Stimulated activated CD4-positive, alpha-beta T cell treated with anti-CD3 and anti-CD28 coated beads, TNF-alpha, amount 100 ng/mL, for 4 hours (primary cell): ENCODE measurements around the gene CDH23.
A peak's percentile ranks its signal among the peaks of the same experiment; 100 is the strongest.

Source experiments
- DNase-seq, 3 experiments: peaks; one replicate each; pipeline ENCODE4 v3.0.0-alpha.2; 2020; ENCODE audit warnings: low read depth in 3 of 3

CDH23 gene

DNA sequence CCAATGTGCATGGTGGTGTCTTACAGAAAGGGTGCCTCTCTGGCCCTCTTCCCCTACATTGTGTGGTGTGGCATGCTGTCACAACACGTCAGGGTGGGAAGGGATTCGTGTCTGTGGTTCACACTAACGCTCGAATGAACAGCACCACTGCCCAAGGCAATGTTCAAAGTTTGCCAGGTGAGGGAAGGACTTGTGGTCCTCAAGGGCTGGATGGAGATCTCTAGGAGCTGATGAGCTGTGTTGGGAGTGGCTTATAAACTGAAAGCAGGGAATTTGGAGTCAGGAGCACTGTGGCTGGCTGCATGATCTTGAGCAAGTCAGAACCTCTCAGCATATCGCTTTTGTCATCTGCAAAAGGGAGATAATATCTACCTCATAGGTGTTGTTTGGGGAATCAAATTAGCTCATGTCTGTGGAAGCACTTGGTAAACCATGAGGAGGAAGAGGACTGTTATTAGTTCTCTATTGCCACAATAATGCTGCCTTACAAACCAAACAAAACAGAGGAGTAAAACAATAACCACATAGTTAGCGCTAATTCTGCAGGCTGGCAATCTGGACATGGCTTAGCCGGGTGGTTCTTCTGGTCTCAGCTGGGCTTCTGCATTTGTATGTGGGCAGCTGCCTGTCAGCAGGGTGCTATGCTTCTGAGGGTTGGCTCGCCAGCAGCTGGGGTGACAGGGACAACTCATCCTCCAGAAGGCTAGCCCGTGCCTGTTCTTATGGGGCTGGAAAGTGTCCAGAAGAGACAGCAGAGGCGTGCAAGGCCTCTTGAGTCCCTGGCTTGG lies 345.8 kb downstream of the CDH23 start:
- no peak for DNase-seq

DNA sequence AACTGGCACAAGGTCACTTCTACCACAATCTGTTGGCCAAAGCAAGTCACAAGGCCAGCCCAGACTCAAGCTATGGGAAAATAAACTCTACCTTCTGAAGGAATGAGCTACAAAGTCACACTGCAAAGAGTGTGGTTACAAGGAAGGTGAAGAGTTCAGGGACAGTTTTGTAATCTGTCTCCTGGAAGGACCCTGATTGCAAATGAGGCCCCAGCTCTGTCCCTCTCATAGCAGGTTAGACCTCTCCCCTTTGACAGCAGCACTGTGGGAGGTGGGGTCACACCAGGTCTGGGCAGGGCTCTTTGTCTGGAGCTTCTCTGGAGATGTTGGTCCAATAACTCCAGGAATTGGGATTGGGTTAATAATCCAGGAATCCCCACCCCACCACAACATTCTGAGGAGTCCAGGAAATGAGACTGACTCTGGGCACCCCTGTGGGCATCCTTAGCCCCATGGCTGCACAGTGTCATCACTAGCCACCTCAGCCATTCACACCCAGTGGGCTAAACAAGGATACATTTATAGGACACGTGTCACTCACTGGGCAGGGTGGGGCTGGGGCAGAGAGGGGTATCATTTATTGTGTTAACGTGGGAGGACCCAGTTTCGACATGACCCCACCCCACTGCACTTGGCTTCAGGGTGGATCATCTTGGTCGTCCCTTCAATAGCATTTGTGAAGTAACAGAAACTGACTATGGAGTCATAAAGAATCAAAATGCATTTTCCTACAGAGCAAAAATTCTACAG lies 346.5 kb downstream of the CDH23 start:
- DNase-seq, result no peak

DNA sequence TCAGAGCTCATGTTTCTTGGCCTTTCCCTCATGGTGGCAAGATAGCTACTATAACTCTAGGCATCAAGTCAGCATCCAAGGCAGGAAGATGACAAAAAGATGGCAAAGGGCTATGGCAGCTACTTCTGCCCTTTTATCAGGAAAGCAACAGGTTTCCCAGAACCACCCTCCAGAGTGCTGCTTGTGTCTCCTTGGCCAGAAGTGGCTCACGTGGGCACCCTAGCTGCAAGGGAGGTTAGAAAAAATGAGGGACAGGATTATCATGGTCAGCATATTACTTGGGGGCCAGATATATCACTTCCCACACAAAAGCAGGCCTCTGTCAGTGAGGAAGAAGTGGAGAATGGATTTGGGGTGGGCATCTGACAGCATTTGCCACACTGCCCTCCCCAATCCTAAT lies 347.1 kb downstream of the CDH23 start:
- no peak for DNase-seq

DNA sequence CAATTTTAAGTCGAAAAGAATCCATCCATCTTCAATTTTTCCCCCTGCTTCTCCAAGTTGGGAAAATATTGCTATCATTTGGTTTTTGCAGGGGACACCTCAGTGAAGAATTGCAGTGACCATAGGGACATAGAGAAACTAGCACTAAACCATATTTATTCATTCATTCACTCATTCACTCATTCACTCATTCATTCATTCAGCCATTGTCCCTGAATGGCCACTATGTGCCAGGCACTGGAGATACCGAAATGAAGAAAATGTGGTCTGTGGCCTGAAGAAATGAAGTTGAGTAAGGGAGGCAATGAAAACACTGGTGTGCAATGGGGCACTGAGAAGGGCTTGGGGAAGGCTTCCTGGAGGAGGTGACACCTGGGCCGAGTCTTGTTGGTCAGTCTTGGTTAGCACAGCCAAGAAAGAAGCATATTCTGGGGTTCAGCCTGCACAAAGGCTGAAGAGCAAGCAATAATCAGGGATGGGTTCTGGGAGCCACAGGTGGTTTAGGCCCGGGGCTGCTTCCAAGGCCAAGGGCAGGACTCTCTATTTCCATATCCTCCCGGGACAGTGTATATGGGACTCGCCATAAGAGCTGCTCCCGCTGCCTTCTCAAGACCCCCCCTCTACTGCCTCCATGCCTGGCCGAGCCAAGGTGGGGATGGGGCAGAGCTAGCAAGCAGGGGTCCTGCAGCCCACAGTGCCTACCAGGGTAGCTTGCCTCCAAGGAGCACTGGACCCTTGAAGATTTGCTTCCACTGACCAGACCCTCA lies 348.4 kb downstream of the CDH23 start:
- no peak for DNase-seq

DNA sequence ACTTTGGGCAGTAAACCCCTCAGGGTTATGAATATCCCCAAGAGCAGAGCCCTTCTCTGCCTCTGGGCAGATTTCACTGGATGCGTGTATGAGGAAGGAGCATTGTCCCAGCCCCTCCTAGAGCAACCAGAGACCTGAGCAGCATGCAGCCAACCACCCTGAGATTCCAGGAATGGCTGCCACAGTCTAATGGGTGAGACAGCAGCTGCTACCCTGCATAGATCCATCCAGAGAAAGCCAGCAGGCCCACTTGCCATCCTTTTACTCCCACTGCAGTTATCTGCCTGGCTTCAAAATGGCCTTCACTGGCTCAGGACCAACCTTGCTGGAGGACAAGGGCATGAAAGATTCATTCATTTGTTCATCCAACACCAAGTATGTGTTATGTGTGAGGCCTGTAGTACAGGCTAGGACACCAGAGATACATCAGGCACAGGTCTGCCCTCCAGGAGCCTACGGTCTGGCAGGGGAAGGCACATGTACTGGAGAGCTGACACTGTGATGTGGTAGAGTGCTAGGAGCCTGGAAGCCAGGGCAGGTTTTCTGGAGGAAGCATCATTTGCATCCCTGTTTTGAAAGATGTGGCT lies 349.0 kb downstream of the CDH23 start:
- DNase-seq, result no peak

GRCh38 chr10:71746344-71747037 lies 349.8 kb downstream of the CDH23 start:
- DNase-seq, result no peak

DNA sequence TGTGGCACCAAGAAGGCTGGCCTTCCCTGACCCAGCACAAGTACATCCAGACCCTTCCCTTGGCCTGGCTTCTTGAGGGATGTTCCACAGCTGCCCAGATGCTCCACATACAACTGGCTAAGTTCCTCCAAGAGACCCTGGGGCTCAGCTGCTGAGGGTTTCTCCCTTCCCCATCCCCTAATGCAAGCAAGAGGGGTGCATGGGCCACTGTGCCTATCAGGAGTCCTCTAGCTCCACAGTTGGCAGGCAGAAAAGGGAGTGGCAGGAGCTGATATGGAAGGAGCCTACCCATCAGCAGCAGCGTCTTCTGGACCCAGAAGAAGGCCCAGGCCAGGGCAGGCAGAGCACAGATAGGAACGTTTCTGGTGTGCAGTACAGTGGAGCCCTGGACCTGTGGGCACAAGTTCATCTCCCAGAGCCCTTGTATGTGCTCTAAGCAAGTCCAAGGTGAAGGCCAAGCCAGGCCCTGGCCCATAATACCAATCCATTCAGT lies 350.4 kb downstream of the CDH23 start:
- no peak for DNase-seq

- no peak for DNase-seq
These were observed 351.1 kb downstream of the CDH23 start for GRCh38 chr10:71747551-71748523.

DNA sequence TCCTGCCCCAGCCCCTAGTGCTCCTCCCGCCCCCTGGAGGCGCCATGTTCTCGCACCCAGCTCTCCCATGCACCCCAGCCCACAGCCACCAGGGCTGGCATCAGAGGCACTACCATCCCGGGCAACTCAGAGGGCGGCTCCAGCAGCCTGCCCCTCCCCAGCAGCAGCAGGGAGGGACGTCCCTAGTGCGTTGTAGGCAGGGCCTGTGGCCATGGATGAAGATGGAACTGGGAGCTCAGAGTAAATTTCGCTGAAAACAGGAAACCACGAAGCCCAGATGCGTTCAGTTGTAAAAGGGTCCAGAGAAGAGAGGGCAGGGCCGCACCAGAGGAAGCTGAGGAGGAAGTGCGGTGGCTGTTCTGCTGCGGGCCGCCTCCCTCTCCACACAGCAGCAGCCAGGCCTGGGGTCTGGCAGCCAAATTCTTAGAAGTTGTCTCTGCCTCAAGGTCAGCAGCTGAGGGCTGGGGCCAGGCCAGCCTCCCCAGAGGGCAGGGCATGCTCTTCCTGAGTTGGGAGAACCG lies 352.0 kb downstream of the CDH23 start:
- peak in 1 of 3 experiments; percentile 45 for DNase-seq

- DNase-seq, result no peak
These were observed 352.7 kb downstream of the CDH23 start for GRCh38 chr10:71749396-71749795.

DNA sequence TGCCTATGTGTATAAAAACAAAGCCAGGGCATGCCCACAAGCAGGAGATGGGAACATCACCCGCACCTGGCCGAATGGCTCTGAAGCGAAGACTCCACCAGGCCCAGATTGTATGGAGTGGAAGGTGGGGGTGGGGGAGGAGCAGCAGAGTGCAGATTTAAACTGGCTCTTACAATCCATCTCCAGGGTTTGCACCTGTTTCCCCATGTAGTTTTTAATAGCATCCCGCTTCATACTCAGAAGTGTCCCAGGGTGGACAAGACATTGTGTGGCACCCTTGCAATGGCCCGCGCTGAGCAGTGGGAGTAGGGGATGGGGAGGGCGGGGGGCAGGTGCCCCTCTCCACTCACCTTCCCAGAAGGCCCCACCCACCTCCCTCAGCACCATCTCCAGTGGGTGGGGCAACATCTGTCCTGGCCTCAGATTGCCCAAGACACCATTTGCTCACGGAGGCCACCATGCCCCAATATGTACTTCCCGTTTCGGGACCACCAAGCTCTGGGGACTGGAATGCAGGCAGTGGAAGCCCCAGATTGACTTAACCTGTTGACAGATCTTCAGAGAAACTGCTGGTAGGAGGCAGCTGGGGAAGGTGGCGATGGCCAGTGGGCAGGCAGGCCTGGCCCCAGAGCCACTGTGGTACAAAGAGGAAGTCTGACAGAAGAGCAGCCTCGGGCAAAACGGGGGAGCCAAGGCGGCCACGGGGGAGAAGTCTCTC lies 353.6 kb downstream of the CDH23 start:
- no peak for DNase-seq

DNA sequence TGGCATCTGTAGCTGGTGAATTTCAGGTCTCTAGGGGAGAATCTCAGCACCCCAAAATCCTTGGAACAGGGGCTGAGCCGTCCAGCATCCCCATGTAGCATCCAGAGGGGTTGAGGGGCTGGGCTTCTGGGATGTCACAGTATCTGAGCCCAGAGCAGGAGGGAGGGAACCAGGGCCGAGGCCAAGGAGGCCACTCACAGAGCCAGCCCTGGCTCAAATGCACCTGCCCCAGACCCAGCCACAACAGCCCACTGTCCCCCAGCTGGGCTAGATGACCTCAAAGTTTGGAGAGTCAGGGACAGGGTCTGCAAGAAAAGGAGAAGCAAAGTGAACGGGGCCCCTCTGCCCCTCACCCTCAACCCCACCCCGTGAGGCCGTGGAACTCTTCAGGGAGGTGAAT lies 354.3 kb downstream of the CDH23 start:
- no peak for DNase-seq

GRCh38 chr10:71751515-71752224 lies 354.9 kb downstream of the CDH23 start:
- DNase-seq, result no peak

- DNase-seq, result no peak
These were observed 355.8 kb downstream of the CDH23 start for GRCh38 chr10:71752391-71753090.

- no peak for DNase-seq
These were observed 356.6 kb downstream of the CDH23 start for GRCh38 chr10:71753091-71753959.

DNA sequence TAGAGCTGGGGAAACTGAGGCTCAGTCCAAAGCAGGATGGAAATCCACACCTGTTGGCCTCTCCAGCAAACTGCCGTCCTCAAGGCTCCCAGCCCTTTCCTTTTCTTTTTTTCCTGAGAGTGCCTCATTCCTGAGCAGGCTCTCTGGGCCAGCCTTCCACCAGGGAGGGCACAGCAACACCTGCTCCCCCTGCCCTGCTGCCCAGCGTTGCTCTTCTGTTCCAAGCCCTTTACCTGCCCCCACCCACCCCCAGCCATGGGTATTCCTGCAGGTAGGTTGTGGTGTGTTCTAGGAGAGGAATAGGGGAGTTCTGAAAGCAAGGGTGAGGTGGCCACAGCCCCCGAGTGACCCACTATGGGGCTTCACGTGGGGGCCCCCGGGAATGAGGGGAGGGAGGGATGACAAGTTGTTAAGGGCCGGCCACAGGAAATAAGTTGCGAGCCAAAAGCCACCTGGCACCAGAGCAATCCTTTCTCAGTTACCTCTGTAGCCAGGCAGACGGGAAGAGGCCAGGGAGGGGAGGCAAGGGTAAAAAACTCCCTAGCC lies 357.3 kb downstream of the CDH23 start:
- no peak for DNase-seq

GRCh38 chr10:71754562-71754961 lies 357.8 kb downstream of the CDH23 start:
- no peak for DNase-seq
